Measurements from ENCODE around the gene SOX6. TPM values are rescaled to one million over a fixed set of nuclear protein-coding genes. Genes with fewer than 3 reads are reported as not detected.

Gene SOX6
- total RNA-seq, 2 experiments from 2014 or later, result 0.20 TPM; not detected in 1

- DNase-seq (no peak), ATAC-seq (ENCODE audit: poor library complexity) (no peak)
- no peaks in the 10 kb centered on the region for H3K27me3 ChIP-seq (ENCODE audit: control insufficient read depth in 1 of 2, insufficient read depth in 2 of 2, low read length in 2 of 2)
- ChIA-PET POLR2A (no interaction called here), CTCF (no interaction called here)
- no peaks in the 10 kb centered on the region for H3K4me1 ChIP-seq (ENCODE audit: insufficient read depth, low read length)
- H3K4me3 Mint-ChIP-seq, result no peak overlapping the region
- H3K27ac ChIP-seq (ENCODE audit: low read depth in 1 of 2, low read length in 2 of 2), result no peak overlapping the region
- no peaks in the 10 kb centered on the region for H3K36me3 Mint-ChIP-seq (ENCODE audit: low read depth)
- intact Hi-C loops (cut with DNase I, micrococcal nuclease), result no loop called here
- TF ChIP-seq CTCF (IDR thresholded peaks at IDR 0.05), result no peak
- H3K4me1 Mint-ChIP-seq (ENCODE audit: low read depth), result no peaks in the 10 kb centered on the region
- peaks cover 2% of the 10 kb centered on the region for H3K9me3 Mint-ChIP-seq
- no peak overlapping the region for H3K27ac Mint-ChIP-seq
- no peak overlapping the region for H3K4me3 ChIP-seq (ENCODE audit: low read length)
- H3K9me3 ChIP-seq (ENCODE audit: control insufficient read depth in 1 of 2, insufficient read depth in 1 of 2, low read length in 2 of 2), result no peaks in the 10 kb centered on the region
- no peaks in the 10 kb centered on the region for H3K27me3 Mint-ChIP-seq
- H3K36me3 ChIP-seq (ENCODE audit: insufficient read depth, low read length), result no peaks in the 10 kb centered on the region
Observed at GRCh38 chr11:16093889-16094653, 262.3 kb downstream of the SOX6 start.

DNA sequence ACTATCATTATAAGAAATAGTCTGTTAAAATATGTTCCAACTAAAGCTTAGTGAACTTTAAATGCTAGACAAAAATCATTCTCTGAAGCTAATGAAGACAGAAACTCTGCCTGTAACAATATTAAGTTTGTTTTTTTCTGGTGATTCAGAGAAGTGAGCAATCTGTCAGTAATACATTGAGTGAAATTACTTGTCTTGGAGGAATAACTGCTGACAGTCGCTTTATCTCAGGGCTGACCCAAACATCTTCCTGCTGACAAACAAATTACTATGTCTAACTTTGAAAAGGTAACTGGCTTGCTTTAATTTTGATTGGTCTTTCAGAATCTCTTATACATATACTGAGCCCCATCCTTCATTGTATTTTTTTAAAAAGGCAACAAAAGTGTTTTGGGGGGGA lies 264.5 kb downstream of the SOX6 start:
- Mint-ChIP-seq H3K4me1 (ENCODE audit: low read depth) (no peaks in the 10 kb centered on the region), H3K27ac (no peak overlapping the region), H3K36me3 (ENCODE audit: low read depth) (no peaks in the 10 kb centered on the region), H3K4me3 (no peak overlapping the region), H3K27me3 (no peaks in the 10 kb centered on the region), H3K9me3 (no peaks in the 10 kb centered on the region)
- DNase-seq (no peak), ATAC-seq (ENCODE audit: poor library complexity) (no peak)
- no peak for TF ChIP-seq CTCF (IDR thresholded peaks at IDR 0.05)
- no peaks in the 10 kb centered on the region for H3K9me3 ChIP-seq (ENCODE audit: control insufficient read depth in 1 of 2, insufficient read depth in 1 of 2, low read length in 2 of 2)
- intact Hi-C loops (cut with DNase I, micrococcal nuclease), result no loop called here
- ChIA-PET CTCF (no interaction called here), POLR2A (no interaction called here)
- no peak overlapping the region for H3K27ac ChIP-seq (ENCODE audit: low read depth in 1 of 2, low read length in 2 of 2)
- no peaks in the 10 kb centered on the region for H3K27me3 ChIP-seq (ENCODE audit: control insufficient read depth in 1 of 2, insufficient read depth in 2 of 2, low read length in 2 of 2)
- H3K4me3 ChIP-seq (ENCODE audit: low read length), result no peak overlapping the region
- no peaks in the 10 kb centered on the region for H3K4me1 ChIP-seq (ENCODE audit: insufficient read depth, low read length)
- H3K36me3 ChIP-seq (ENCODE audit: insufficient read depth, low read length), result no peaks in the 10 kb centered on the region

DNA sequence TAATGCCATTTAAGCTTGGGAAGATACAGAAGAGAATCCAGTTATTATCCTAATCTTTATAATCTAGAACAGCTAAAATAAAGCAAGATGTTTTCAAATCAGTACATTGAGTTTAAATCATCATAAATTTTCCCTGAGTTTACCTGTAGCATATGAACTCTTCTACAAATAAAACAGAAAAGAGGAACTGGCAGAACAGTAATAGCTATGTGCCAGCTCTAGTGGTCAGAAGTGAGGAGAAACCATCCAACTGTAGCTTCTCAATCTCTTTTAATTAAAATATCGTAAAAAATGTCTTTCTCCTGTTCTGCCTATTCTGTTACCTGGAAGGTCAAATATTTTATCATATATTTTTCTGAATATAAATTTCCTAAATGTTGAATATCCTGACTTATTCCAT lies 266.9 kb downstream of the SOX6 start:
- no peaks in the 10 kb centered on the region for H3K9me3 Mint-ChIP-seq

More for the DNA sequence above, 266.9 kb downstream of the SOX6 start:
- Histone ChIP-seq H3K4me1 (ENCODE audit: insufficient read depth, low read length) (no peaks in the 10 kb centered on the region), H3K36me3 (ENCODE audit: insufficient read depth, low read length) (no peaks in the 10 kb centered on the region), H3K27ac (ENCODE audit: low read depth in 1 of 2, low read length in 2 of 2) (no peak overlapping the region), H3K9me3 (ENCODE audit: control insufficient read depth in 1 of 2, insufficient read depth in 1 of 2, low read length in 2 of 2) (no peaks in the 10 kb centered on the region), H3K4me3 (ENCODE audit: low read length) (no peak overlapping the region), H3K27me3 (ENCODE audit: control insufficient read depth in 1 of 2, insufficient read depth in 2 of 2, low read length in 2 of 2) (no peaks in the 10 kb centered on the region)
- POLR2A ChIA-PET, result no interaction called here
- DNase-seq (no peak), ATAC-seq (ENCODE audit: poor library complexity) (no peak)
- Mint-ChIP-seq H3K36me3 (ENCODE audit: low read depth) (no peaks in the 10 kb centered on the region), H3K27me3 (no peaks in the 10 kb centered on the region), H3K4me3 (no peak overlapping the region), H3K4me1 (ENCODE audit: low read depth) (no peaks in the 10 kb centered on the region), H3K27ac (no peak overlapping the region)
- TF ChIP-seq CTCF (IDR thresholded peaks at IDR 0.05), result no peak
- CTCF ChIA-PET, result no interaction called here
- intact Hi-C loops (cut with DNase I, micrococcal nuclease), result no loop called here
